ENCODE results near the gene AKAP12.
"Not testable (repeated sequence)": the region's sequence is repeated elsewhere in the genome, so short reads cannot be mapped to it uniquely, and the experiment has no call there.

The AKAP12 gene

GRCh38 chr6:151317103-151317994 is 77.6 kb downstream of the AKAP12 start:
- DNase-seq = no peak

- no peak for DNase-seq
Observed at GRCh38 chr6:151317995-151318365, 78.2 kb downstream of the AKAP12 start.

GRCh38 chr6:151320140-151320539 is 80.4 kb downstream of the AKAP12 start:
- no peak for DNase-seq

GRCh38 chr6:151321438-151321837 is 81.7 kb downstream of the AKAP12 start:
- no peak for DNase-seq

GRCh38 chr6:151322570-151322969 is 82.8 kb downstream of the AKAP12 start:
- DNase-seq = no peak

- peak; percentile 68 to 69 for DNase-seq
Observed at GRCh38 chr6:151323791-151324487, 84.2 kb downstream of the AKAP12 start.

- no peak for DNase-seq
Observed at GRCh38 chr6:151324488-151324825, 84.7 kb downstream of the AKAP12 start.

- peak in 1 of 2 donors; percentile 14 for DNase-seq
Observed at GRCh38 chr6:151325075-151326050, 85.6 kb downstream of the AKAP12 start.

- no peak for DNase-seq
Observed at GRCh38 chr6:151326116-151326825, 86.5 kb downstream of the AKAP12 start.

- DNase-seq = no peak
Observed at GRCh38 chr6:151327101-151327500, 87.3 kb downstream of the AKAP12 start.

GRCh38 chr6:151330130-151330696 is 90.4 kb downstream of the AKAP12 start:
- DNase-seq = no peak

- no peak for DNase-seq
Observed at GRCh38 chr6:151335930-151336329, 96.2 kb downstream of the AKAP12 start.

- DNase-seq = no peak
Observed at GRCh38 chr6:151338651-151339200, 99.0 kb downstream of the AKAP12 start.

- DNase-seq = no peak
Observed at GRCh38 chr6:151339369-151339768, 99.6 kb downstream of the AKAP12 start.

- no peak for DNase-seq
Observed at GRCh38 chr6:151340219-151340978, 100.6 kb downstream of the AKAP12 start.

GRCh38 chr6:151341476-151342195 is 101.9 kb downstream of the AKAP12 start:
- DNase-seq = no peak

GRCh38 chr6:151342750-151343149 is 103.0 kb downstream of the AKAP12 start:
- not testable (repeated sequence) for DNase-seq

GRCh38 chr6:151349651-151350270 is 110.0 kb downstream of the AKAP12 start:
- no peak for DNase-seq

GRCh38 chr6:151350442-151351145 is 110.8 kb downstream of the AKAP12 start:
- DNase-seq = no peak

Measured in CD4-positive, alpha-beta T cell treated with Interleukin-4 for 1 hour (primary cell).